ENCODE results near the gene PARP3.

The PARP3 gene

DNA sequence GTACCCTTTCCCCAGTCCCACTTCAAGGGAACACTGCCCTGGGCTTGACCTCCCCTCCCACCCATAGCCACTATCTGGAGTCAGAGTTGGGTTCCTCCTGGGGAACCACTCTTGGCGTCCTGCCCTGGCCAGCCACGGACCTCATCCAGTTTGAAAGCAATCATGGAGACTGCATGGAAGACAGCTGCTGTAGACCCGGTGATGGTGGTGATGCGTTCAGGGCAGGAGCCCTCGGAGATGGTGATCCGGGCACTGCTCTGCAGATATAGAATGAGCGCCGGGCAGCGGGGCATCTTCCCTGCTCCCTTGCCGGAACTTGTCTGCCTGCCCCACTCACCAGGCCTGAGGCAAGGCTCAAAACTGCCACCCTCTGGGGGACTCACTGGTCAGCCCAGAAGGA is 18.2 kb downstream of the PARP3 start:
- TF ChIP-seq, protein P1, sequence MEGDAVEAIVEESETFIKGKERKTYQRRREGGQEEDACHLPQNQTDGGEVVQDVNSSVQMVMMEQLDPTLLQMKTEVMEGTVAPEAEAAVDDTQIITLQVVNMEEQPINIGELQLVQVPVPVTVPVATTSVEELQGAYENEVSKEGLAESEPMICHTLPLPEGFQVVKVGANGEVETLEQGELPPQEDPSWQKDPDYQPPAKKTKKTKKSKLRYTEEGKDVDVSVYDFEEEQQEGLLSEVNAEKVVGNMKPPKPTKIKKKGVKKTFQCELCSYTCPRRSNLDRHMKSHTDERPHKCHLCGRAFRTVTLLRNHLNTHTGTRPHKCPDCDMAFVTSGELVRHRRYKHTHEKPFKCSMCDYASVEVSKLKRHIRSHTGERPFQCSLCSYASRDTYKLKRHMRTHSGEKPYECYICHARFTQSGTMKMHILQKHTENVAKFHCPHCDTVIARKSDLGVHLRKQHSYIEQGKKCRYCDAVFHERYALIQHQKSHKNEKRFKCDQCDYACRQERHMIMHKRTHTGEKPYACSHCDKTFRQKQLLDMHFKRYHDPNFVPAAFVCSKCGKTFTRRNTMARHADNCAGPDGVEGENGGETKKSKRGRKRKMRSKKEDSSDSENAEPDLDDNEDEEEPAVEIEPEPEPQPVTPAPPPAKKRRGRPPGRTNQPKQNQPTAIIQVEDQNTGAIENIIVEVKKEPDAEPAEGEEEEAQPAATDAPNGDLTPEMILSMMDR (IDR thresholded peaks at IDR 0.05; ENCODE audit: insufficient read depth, missing control alignments), result no peak
- DNase-seq (ENCODE audit: insufficient read length, low spot score) (no peak), FAIRE-seq (no peak)

DNA sequence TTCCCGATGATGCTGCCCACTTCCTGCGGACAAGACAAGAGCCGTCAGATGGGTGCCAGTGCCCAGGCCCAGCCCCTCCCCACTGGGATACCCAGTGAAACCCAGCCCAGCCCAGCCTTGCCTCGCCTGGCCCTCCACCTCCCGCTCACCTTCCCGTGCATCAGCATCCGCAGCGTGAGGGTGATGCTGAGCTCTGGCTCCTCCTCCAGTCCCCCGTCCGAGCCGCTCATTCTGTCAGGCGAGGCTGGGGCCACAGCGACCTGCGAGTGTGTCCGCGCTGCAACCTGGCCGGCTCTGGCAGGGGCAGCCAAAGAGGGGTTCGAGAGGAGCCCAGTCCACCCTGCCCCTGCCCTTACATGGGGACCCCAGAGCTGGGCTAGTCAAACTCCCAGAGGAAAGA is 18.8 kb downstream of the PARP3 start:
- DNase-seq (ENCODE audit: insufficient read length, low spot score) (no peak), FAIRE-seq (no peak)
- TF ChIP-seq, protein P1 (IDR thresholded peaks at IDR 0.05; ENCODE audit: insufficient read depth, missing control alignments), result no peak

DNA sequence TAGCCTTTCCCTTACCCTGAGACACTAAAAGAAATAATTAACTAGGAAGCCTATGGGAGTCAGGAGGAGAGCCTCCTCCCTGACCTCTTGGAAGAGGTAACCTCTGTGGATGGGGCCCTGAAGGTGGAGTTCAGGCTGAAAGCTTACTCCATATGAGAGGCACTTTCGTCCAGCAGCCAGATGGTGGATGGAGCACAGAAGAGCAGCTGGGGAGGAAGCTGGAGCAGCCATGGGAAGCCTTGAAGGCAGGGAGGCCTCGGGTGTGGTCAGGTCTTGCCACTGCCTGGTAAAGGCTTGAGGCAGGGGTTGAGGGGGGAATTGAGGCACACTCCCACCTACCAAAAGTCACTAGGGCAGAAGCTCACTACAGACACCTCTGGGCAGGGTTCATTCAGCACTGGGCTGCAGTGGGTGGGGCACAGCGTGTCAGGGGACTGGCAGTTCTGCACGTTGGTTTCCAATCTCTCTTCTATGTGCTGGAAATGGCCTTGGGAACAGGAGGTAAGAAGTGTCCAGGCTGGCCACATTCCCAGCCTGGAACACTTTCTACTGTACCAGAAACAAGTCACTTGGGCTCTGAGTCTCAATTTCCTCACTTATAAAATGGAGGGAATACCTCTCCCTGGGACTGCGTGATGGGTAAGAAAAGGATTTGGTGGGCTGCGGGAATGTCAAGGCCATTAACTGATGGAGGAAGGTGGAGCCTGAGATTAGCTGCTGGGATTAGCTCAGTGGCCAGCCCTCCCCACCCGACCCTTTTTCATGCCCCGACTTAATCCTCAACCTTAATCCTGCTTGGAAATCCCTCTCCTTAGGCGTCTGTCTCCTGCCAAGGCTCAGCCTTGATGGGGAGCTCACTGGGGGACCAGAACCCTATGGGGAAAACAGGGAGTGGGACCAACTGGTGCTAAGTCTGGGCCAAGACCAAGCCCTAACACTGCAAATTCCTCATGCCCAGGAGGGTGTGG is 19.7 kb downstream of the PARP3 start:
- FAIRE-seq (peak; percentile 92), DNase-seq (ENCODE audit: insufficient read length, low spot score) (peak; percentile 92)
- TF ChIP-seq, protein P1 (IDR thresholded peaks at IDR 0.05; ENCODE audit: insufficient read depth, missing control alignments), result no peak

DNA sequence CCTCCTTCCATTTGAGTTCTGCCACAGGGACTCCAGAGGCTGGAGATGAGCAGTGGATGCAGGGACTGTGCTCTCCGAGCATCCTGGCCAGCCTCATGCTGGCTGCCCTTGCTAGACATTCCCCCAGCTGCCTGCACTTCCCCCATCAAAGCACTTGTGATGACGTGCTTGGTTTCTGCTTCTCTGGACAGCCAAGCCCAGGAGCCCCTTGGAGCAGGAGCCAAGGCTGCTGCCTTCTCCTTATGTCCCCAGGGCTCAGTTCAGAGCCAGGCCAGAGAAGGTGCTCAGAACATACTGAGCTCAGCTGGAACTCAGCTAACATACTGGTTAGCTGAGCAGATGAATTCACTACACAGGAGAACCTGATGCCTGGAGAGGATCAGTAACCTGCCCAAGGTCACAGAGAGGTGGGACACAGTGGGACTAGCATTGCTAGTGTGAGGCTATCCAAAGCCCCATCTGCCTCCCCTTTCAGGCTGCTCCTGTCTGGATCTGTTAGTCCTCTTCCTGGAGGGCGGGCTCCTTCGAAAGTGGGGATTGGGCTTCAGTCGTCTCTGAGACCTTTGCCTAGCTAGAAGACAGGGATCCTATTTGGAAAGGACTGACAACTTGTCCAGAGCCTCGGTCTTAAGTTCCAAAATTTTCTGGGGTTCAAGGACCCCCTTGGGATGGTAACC is 20.8 kb downstream of the PARP3 start:
- no peak for FAIRE-seq
- no peak for DNase-seq (ENCODE audit: insufficient read length, low spot score)
- TF ChIP-seq, protein P1 (IDR thresholded peaks at IDR 0.05; ENCODE audit: insufficient read depth, missing control alignments), result no peak

DNA sequence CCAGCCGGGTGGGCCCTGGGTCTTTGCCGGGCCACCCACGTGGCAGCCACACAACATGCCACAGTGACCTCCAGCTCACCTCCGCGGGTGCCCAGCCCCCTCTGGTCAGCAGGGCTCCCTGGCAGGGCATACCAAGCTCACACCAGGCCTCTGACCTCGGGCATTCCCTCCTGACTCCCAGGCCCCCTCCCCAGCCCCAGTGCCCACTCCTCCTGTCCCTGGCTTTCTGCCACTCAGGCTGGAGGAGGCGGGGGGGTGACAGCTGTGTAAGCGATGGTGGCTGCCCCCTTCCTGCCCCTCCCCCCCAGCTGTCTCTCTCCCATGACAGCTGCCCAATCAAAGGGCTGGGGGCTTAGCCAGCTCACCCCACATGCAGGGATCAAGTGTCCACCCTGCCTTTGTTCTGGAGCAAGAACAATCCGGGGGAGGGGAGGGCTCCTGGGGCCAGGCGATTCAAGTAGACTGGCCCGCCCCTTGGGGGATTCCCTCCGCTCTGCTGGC is 21.8 kb downstream of the PARP3 start:
- FAIRE-seq (no peak), DNase-seq (ENCODE audit: insufficient read length, low spot score) (no peak)
- TF ChIP-seq, protein P1 (IDR thresholded peaks at IDR 0.05; ENCODE audit: insufficient read depth, missing control alignments), result no peak

DNA sequence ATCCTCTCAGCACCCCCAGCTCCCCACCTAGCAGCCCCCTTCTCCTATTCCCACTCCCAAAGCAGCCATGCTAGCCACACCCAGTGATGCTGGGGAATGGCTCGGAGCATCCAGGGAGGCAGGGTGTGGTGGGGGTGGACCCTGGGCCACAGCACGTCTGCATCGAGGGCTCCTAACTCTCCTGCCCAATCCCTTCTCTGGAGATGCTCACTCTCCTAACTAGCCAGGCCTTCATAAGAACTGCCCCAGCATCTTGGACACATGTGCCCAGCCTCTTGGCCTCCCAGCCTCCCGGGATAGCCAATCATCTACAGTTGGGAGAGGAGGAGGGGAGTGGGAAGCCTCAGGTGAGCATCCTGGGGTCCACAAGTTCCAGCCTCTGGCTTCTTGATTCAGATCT is 22.4 kb downstream of the PARP3 start:
- DNase-seq (ENCODE audit: insufficient read length, low spot score) (no peak), FAIRE-seq (no peak)
- TF ChIP-seq, protein P1 (IDR thresholded peaks at IDR 0.05; ENCODE audit: insufficient read depth, missing control alignments), result no peak

All from D721Med (cell line).